HG03135 (cell line): ENCODE data around the gene CRTC1.
"Not testable (repeated sequence)": the region's sequence is repeated elsewhere in the genome, so short reads cannot be mapped to it uniquely, and the experiment has no call there.

Source experiments
- ATAC-seq: cut with Tn5 transposase; IDR thresholded peaks from one replicate; pipeline ENCODE4 v1.9.1; 2021; ENCODE audit warnings: mild to moderate bottlenecking, moderate library complexity; ENCODE audit not compliant: unreplicated experiment

The CRTC1 gene

GRCh38 chr19:18725841-18726770 is 42.6 kb downstream of the CRTC1 start:
- ATAC-seq = no peak

- no peak for ATAC-seq
These were observed 43.4 kb downstream of the CRTC1 start for GRCh38 chr19:18726846-18727245.

- ATAC-seq = not testable (repeated sequence)
These were observed 44.1 kb downstream of the CRTC1 start for GRCh38 chr19:18727602-18728001.

- no peak for ATAC-seq
These were observed 46.6 kb downstream of the CRTC1 start for GRCh38 chr19:18729933-18730530.

- no peak for ATAC-seq
These were observed 47.5 kb downstream of the CRTC1 start for GRCh38 chr19:18730885-18731513.

GRCh38 chr19:18731562-18732008 is 48.1 kb downstream of the CRTC1 start:
- no peak for ATAC-seq

GRCh38 chr19:18733196-18733647 is 49.7 kb downstream of the CRTC1 start:
- ATAC-seq = no peak

GRCh38 chr19:18733762-18734332 is 50.4 kb downstream of the CRTC1 start:
- not testable (repeated sequence) for ATAC-seq

- ATAC-seq = no peak
These were observed 51.8 kb downstream of the CRTC1 start for GRCh38 chr19:18735324-18735723.

GRCh38 chr19:18735752-18736151 is 52.3 kb downstream of the CRTC1 start:
- no peak for ATAC-seq

- ATAC-seq = no peak
These were observed 53.2 kb downstream of the CRTC1 start for GRCh38 chr19:18736415-18737336.

GRCh38 chr19:18737337-18737953 is 54.0 kb downstream of the CRTC1 start:
- no peak for ATAC-seq

- no peak for ATAC-seq
These were observed 54.5 kb downstream of the CRTC1 start for GRCh38 chr19:18737954-18738351.

- no peak for ATAC-seq
These were observed 55.6 kb downstream of the CRTC1 start for GRCh38 chr19:18738961-18739690.

GRCh38 chr19:18741124-18742121 is 57.9 kb downstream of the CRTC1 start:
- ATAC-seq = no peak

GRCh38 chr19:18742324-18742723 is 58.8 kb downstream of the CRTC1 start:
- ATAC-seq = no peak

- no peak for ATAC-seq
These were observed 59.6 kb downstream of the CRTC1 start for GRCh38 chr19:18742838-18743783.
